HEK293 (cell line): ENCODE measurements around the gene MORN3.

Experiments
- CTCF ChIA-PET: fragments of 350-600 bp; formaldehyde crosslinking; extraction: SDS; loops from one replicate; lab custom pipeline; 2021; ENCODE audit warnings: antibody characterized with exemption; lab: Yijun Ruan, JAX
- POLR2A ChIA-PET: fragments of 300-600 bp; formaldehyde crosslinking; extraction: SDS; loops from one replicate; lab custom pipeline; 2020; ENCODE audit warnings: antibody characterized with exemption, inconsistent platforms; lab: Yijun Ruan, JAX
- H3K27ac ChIP-seq: fragments of 200-500 bp; sonication (Bioruptor generic); 2 replicates; pipeline ENCODE4 v1.5.1; 2014; ENCODE audit warnings: low read depth, low read length, control low read depth, inconsistent platforms; ENCODE audit errors: extremely low read depth
- H3K36me3 ChIP-seq, 2 experiments: fragments of 200-500 bp in 1 of 2; sonication (Bioruptor generic) in 1 of 2; 1 replicate in 1 of 2; 2 replicates in 1 of 2; pipeline ENCODE4 v1.5.1; 2014 to 2017; ENCODE audit warnings: inconsistent platforms in 2 of 2, low read length in 2 of 2; ENCODE audit not compliant: control insufficient read depth in 2 of 2, insufficient read depth in 1 of 2
- H3K4me1 ChIP-seq: fragments of 200-500 bp; sonication (Bioruptor generic); 2 replicates; pipeline ENCODE4 v1.5.1; 2014; ENCODE audit warnings: mild to moderate bottlenecking, low read length, inconsistent platforms; ENCODE audit not compliant: control insufficient read depth, insufficient read depth
- H3K4me3 ChIP-seq: 2 replicates; pipeline ENCODE4 v1.5.1; 2011; ENCODE audit warnings: low read depth, mild to moderate bottlenecking, control low read depth, low read length, moderate library complexity
- H3K9me3 ChIP-seq: fragments of 200-500 bp; sonication (Bioruptor generic); 2 replicates; pipeline ENCODE4 v1.5.1; 2014; ENCODE audit warnings: low read depth, low read length, inconsistent platforms; ENCODE audit not compliant: control insufficient read depth, insufficient read depth
- BCL11B ChIP-seq: fragments of 450-650 bp; formaldehyde crosslinking; IDR thresholded peaks from 2 replicates; pipeline ENCODE4 v1.5.1; 2016; ENCODE audit warnings: low read depth, missing biosample characterization, missing genetic modification characterization
- GLI4 ChIP-seq: fragments of 450-650 bp; formaldehyde crosslinking; IDR thresholded peaks from 2 replicates; pipeline ENCODE4 v1.5.1; 2016; ENCODE audit warnings: missing biosample characterization, missing genetic modification characterization
- OVOL3 ChIP-seq: fragments of 450-650 bp; formaldehyde crosslinking; IDR thresholded peaks from 2 replicates; pipeline ENCODE4 v1.5.1; 2016; ENCODE audit warnings: missing biosample characterization, missing genetic modification characterization
- PATZ1 ChIP-seq: fragments of 450-650 bp; formaldehyde crosslinking; IDR thresholded peaks from 2 replicates; pipeline ENCODE4 v1.5.1; 2016; ENCODE audit warnings: missing biosample characterization, missing genetic modification characterization
- PRDM2 ChIP-seq: fragments of 450-650 bp; formaldehyde crosslinking; IDR thresholded peaks from 2 replicates; pipeline ENCODE4 v1.5.1; 2016; ENCODE audit warnings: missing biosample characterization, missing genetic modification characterization, borderline replicate concordance
- SCRT1 ChIP-seq: fragments of 450-650 bp; formaldehyde crosslinking; IDR thresholded peaks from 2 replicates; pipeline ENCODE4 v1.5.1; 2016; ENCODE audit warnings: missing biosample characterization, missing genetic modification characterization, borderline replicate concordance
- ZBTB10 ChIP-seq: fragments of 450-650 bp; formaldehyde crosslinking; IDR thresholded peaks from 2 replicates; pipeline ENCODE4 v1.5.1; 2016; ENCODE audit warnings: missing biosample characterization, missing genetic modification characterization
- ZNF174 ChIP-seq: fragments of 450-650 bp; formaldehyde crosslinking; IDR thresholded peaks from 2 replicates; pipeline ENCODE4 v1.5.0; 2017; ENCODE audit warnings: missing biosample characterization, mild to moderate bottlenecking, missing genetic modification characterization
- ZNF2 ChIP-seq: fragments of 450-650 bp; formaldehyde crosslinking; IDR thresholded peaks from 2 replicates; pipeline ENCODE4 v1.5.1; 2016; ENCODE audit warnings: missing biosample characterization, missing genetic modification characterization
- ZNF214 ChIP-seq: fragments of 450-650 bp; formaldehyde crosslinking; IDR thresholded peaks from 2 replicates; pipeline ENCODE4 v1.5.1; 2017; ENCODE audit warnings: missing biosample characterization, mild to moderate bottlenecking, missing genetic modification characterization, borderline replicate concordance
- ZNF513 ChIP-seq: fragments of 450-650 bp; IDR thresholded peaks from 2 replicates; pipeline ENCODE4 v1.5.1; 2018; ENCODE audit warnings: missing biosample characterization, missing genetic modification characterization
- ZNF530 ChIP-seq: fragments of 450-650 bp; formaldehyde crosslinking; IDR thresholded peaks from 2 replicates; pipeline ENCODE4 v1.5.1; 2016; ENCODE audit warnings: low read depth, missing biosample characterization, missing genetic modification characterization
- ZNF548 ChIP-seq: fragments of 450-650 bp; formaldehyde crosslinking; IDR thresholded peaks from 2 replicates; pipeline ENCODE4 v1.5.1; 2016; ENCODE audit warnings: missing biosample characterization, missing genetic modification characterization
- ZNF549 ChIP-seq: fragments of 450-650 bp; IDR thresholded peaks from 2 replicates; pipeline ENCODE4 v1.5.1; 2018; ENCODE audit warnings: missing biosample characterization, missing genetic modification characterization, mild to moderate bottlenecking, inconsistent platforms, moderate library complexity
- ZNF610 ChIP-seq: fragments of 450-650 bp; formaldehyde crosslinking; IDR thresholded peaks from 2 replicates; pipeline ENCODE4 v1.5.1; 2016; ENCODE audit warnings: missing biosample characterization, missing genetic modification characterization, borderline replicate concordance
- ZNF639 ChIP-seq: fragments of 450-650 bp; formaldehyde crosslinking; IDR thresholded peaks from 2 replicates; pipeline ENCODE4 v1.5.1; 2016; ENCODE audit warnings: missing biosample characterization, missing genetic modification characterization
- ZNF645 ChIP-seq: fragments of 450-650 bp; formaldehyde crosslinking; IDR thresholded peaks from 2 replicates; pipeline ENCODE4; 2016; ENCODE audit warnings: missing biosample characterization, missing genetic modification characterization
- ZNF654 ChIP-seq: fragments of 450-650 bp; formaldehyde crosslinking; IDR thresholded peaks from 2 replicates; pipeline ENCODE4 v1.5.1; 2016; ENCODE audit warnings: low read depth, missing biosample characterization, missing genetic modification characterization
- ZNF692 ChIP-seq: fragments of 450-650 bp; formaldehyde crosslinking; IDR thresholded peaks from 2 replicates; pipeline ENCODE4 v1.5.1; 2016; ENCODE audit warnings: missing biosample characterization, missing genetic modification characterization

The MORN3 gene

GRCh38 chr12:121603581-121603980 is 65.9 kb downstream of the MORN3 start:
- no peaks in the 10 kb centered on the region for H3K4me1 ChIP-seq
- POLR2A ChIA-PET: no interaction called here
- CTCF ChIA-PET: no interaction called here
- H3K36me3 ChIP-seq: no peaks in the 10 kb centered on the region
- no peaks in the 10 kb centered on the region for H3K9me3 ChIP-seq
- TF ChIP-seq PATZ1 (tag by site-specific recombination) (no peak), SCRT1 (no peak), ZNF174 (tag by site-specific recombination) (no peak), ZNF645 (tag by site-specific recombination) (no peak), ZNF214 (tag by site-specific recombination) (no peak), ZNF610 (tag by site-specific recombination) (no peak), ZNF530 (tag by site-specific recombination) (no peak), ZNF2 (no peak), BCL11B (tag by site-specific recombination) (no peak), ZNF654 (tag by site-specific recombination) (no peak), ZBTB10 (tag by site-specific recombination) (no peak), ZNF549 (no peak)
- no peak overlapping the region for H3K4me3 ChIP-seq
- H3K27ac ChIP-seq: no peak overlapping the region

- H3K36me3 ChIP-seq: no peaks in the 10 kb centered on the region
- CTCF ChIA-PET: interaction anchor here (0.9 to 2.1 kb wide), 2 partner anchors 50 to 51 kb away, joined by 4 to 8 read pairs; no protein-coding TSS in a partner anchor
- no peak overlapping the region for H3K27ac ChIP-seq
- no peaks in the 10 kb centered on the region for H3K4me1 ChIP-seq
- POLR2A ChIA-PET: no interaction called here
- H3K4me3 ChIP-seq: no peak overlapping the region
- H3K9me3 ChIP-seq: no peaks in the 10 kb centered on the region
- TF ChIP-seq PRDM2 (no peak), ZNF548 (tag by site-specific recombination) (no peak), ZNF513 (tag by site-specific recombination) (no peak), ZNF692 (tag by site-specific recombination) (no peak), OVOL3 (tag by site-specific recombination) (no peak), GLI4 (tag by site-specific recombination) (no peak), BCL11B (tag by site-specific recombination) (no peak), ZNF639 (tag by site-specific recombination) (no peak)
Measured at GRCh38 chr12:121602766-121603165, 66.7 kb downstream of the MORN3 start.
